H1 (cell line): ENCODE data around the gene CPE.

Experiments used
- CEBPB ChIP-seq: IDR thresholded peaks from 2 replicates; pipeline ENCODE4 v1.6.1; 2012; ENCODE audit warnings: low read depth, low read length
- EGR1 ChIP-seq: IDR thresholded peaks from 2 replicates; pipeline ENCODE4 v1.6.1; 2011; ENCODE audit warnings: low read depth, low read length, borderline replicate concordance
- EZH2 ChIP-seq: fragments of 200-600 bp; sonication (generic); IDR thresholded peaks from 2 replicates; pipeline ENCODE4 v1.7.1; 2012; ENCODE audit warnings: low read depth, mild to moderate bottlenecking, moderate library complexity, low read length, inconsistent platforms; ENCODE audit not compliant: severe bottlenecking
- GABPA ChIP-seq: IDR thresholded peaks from 2 replicates; pipeline ENCODE4 v1.6.1; 2011; ENCODE audit warnings: mild to moderate bottlenecking, low read length, moderate library complexity, borderline replicate concordance; ENCODE audit not compliant: insufficient read depth
- NRF1 ChIP-seq: IDR thresholded peaks from 2 replicates; pipeline ENCODE4 v1.6.1; 2011; ENCODE audit warnings: mild to moderate bottlenecking, low read depth, low read length, improper control_type of control experiment
- POLR2A ChIP-seq, 2 experiments: IDR thresholded peaks; 1 replicate in 1 of 2; 2 replicates in 1 of 2; pipeline ENCODE4 v1.6.1; 2011; ENCODE audit warnings: low read depth in 2 of 2, low read length in 2 of 2, mild to moderate bottlenecking in 2 of 2; ENCODE audit errors: control extremely low read depth in 1 of 2
- POU5F1 ChIP-seq: IDR thresholded peaks from 2 replicates; pipeline ENCODE4 v1.6.1; 2011; ENCODE audit warnings: low read depth, mild to moderate bottlenecking, low read length, moderate library complexity
- RNF2 ChIP-seq: fragments of 200-900, 300-1000 bp; sonication (generic); IDR thresholded peaks from 2 replicates; pipeline ENCODE4 v1.7.1; 2016; ENCODE audit warnings: borderline replicate concordance, low read depth, mild to moderate bottlenecking, antibody characterized with exemption, low read length; ENCODE audit not compliant: poor library complexity, severe bottlenecking; ENCODE audit errors: missing control alignments
- RXRA ChIP-seq: IDR thresholded peaks from 2 replicates; pipeline ENCODE4 v1.6.1; 2011; ENCODE audit warnings: low read depth, mild to moderate bottlenecking, low read length, moderate library complexity; ENCODE audit not compliant: insufficient read depth
- TF ChIP-seq, protein P1 (sequence below), 3 experiments: IDR thresholded peaks; 1 replicate in 2 of 3; 2 replicates in 1 of 3; pipeline versions ENCODE4 v1.5.1 to v1.6.1; 2011; ENCODE audit warnings: low read length in 3 of 3, mild to moderate bottlenecking in 3 of 3, inconsistent platforms in 2 of 3, low read depth in 1 of 3, moderate library complexity in 1 of 3; ENCODE audit not compliant: insufficient read depth in 1 of 3; ENCODE audit errors: control extremely low read depth in 1 of 3
- TF ChIP-seq, protein P2 (sequence below): IDR thresholded peaks from 2 replicates; pipeline ENCODE4 v1.6.1; 2012; ENCODE audit warnings: inconsistent platforms

DNA sequence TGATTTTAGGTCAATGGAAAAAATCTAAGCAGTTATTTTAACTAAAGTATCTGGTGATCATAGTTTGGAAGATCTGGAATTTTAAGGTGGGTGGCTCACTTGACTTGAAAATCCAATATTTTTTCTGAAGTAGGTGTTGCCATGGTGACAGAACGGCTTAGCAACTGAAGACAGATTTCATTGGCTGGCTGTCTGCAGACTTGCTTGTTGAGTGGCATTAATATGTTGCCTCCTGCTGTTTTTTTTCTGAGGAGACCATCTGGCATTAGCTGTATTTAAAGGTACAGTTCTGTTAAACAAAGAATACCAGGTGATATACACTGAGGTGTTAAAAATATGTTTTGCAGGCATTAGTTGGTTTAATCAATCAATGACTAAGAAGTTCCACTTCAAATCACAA is 19.8 kb downstream of the CPE start:
- TF ChIP-seq, protein P1, sequence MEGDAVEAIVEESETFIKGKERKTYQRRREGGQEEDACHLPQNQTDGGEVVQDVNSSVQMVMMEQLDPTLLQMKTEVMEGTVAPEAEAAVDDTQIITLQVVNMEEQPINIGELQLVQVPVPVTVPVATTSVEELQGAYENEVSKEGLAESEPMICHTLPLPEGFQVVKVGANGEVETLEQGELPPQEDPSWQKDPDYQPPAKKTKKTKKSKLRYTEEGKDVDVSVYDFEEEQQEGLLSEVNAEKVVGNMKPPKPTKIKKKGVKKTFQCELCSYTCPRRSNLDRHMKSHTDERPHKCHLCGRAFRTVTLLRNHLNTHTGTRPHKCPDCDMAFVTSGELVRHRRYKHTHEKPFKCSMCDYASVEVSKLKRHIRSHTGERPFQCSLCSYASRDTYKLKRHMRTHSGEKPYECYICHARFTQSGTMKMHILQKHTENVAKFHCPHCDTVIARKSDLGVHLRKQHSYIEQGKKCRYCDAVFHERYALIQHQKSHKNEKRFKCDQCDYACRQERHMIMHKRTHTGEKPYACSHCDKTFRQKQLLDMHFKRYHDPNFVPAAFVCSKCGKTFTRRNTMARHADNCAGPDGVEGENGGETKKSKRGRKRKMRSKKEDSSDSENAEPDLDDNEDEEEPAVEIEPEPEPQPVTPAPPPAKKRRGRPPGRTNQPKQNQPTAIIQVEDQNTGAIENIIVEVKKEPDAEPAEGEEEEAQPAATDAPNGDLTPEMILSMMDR (IDR thresholded peaks at IDR 0.05; ENCODE audit: control extremely low read depth in 1 of 3, insufficient read depth in 1 of 3, low read depth in 1 of 3, low read length in 3 of 3) = no peak
- TF ChIP-seq EGR1 (no peak), POLR2A (IDR thresholded peaks at IDR 0.05; ENCODE audit: control extremely low read depth in 1 of 2, low read depth in 2 of 2, low read length in 2 of 2) (no peak), CEBPB (no peak), POU5F1 (no peak), GABPA (no peak), RNF2 (no peak), EZH2 (no peak), RXRA (no peak), NRF1 (no peak)
- TF ChIP-seq, protein P2, sequence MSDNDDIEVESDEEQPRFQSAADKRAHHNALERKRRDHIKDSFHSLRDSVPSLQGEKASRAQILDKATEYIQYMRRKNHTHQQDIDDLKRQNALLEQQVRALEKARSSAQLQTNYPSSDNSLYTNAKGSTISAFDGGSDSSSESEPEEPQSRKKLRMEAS = no peak
